ENCODE data around the gene PTPN6.
A peak's percentile ranks its signal among the peaks of the same experiment; 100 is the strongest.

Gene PTPN6

GRCh38 chr12:7001921-7002591 is 50.9 kb downstream of the PTPN6 start:
- Mint-ChIP-seq H3K27ac (peak overlapping the region; percentile 94), H3K36me3 (ENCODE audit: low read depth) (peaks cover 35% of the 10 kb centered on the region), H3K4me1 (peaks cover 3% of the 10 kb centered on the region), H3K27me3 (ENCODE audit: low read depth, poor library complexity) (no peaks in the 10 kb centered on the region), H3K4me3 (no peak overlapping the region), H3K9me3 (no peaks in the 10 kb centered on the region)
- DNase-seq = no peak
- TF ChIP-seq CTCF (IDR thresholded peaks at IDR 0.05) = no peak

GRCh38 chr12:7004287-7004803 is 53.2 kb downstream of the PTPN6 start:
- Mint-ChIP-seq H3K27me3 (ENCODE audit: low read depth, poor library complexity) (no peaks in the 10 kb centered on the region), H3K4me3 (no peak overlapping the region), H3K4me1 (peaks cover 3% of the 10 kb centered on the region), H3K27ac (no peak overlapping the region), H3K9me3 (no peaks in the 10 kb centered on the region), H3K36me3 (ENCODE audit: low read depth) (peaks cover 34% of the 10 kb centered on the region)
- no peak for TF ChIP-seq CTCF (IDR thresholded peaks at IDR 0.05)
- no peak for DNase-seq

GRCh38 chr12:7004840-7005239 is 53.7 kb downstream of the PTPN6 start:
- DNase-seq = no peak
- TF ChIP-seq CTCF (IDR thresholded peaks at IDR 0.05) = no peak
- Mint-ChIP-seq H3K36me3 (ENCODE audit: low read depth) (peaks cover 37% of the 10 kb centered on the region), H3K27ac (no peak overlapping the region), H3K4me3 (no peak overlapping the region), H3K27me3 (ENCODE audit: low read depth, poor library complexity) (no peaks in the 10 kb centered on the region), H3K4me1 (peaks cover 3% of the 10 kb centered on the region), H3K9me3 (no peaks in the 10 kb centered on the region)

GRCh38 chr12:7005311-7005710 is 54.2 kb downstream of the PTPN6 start:
- Mint-ChIP-seq H3K27ac (no peak overlapping the region), H3K27me3 (ENCODE audit: low read depth, poor library complexity) (no peaks in the 10 kb centered on the region), H3K4me3 (no peak overlapping the region), H3K9me3 (no peaks in the 10 kb centered on the region), H3K4me1 (peaks cover 3% of the 10 kb centered on the region), H3K36me3 (ENCODE audit: low read depth) (peaks cover 42% of the 10 kb centered on the region)
- DNase-seq = no peak
- TF ChIP-seq CTCF (IDR thresholded peaks at IDR 0.05) = no peak

GRCh38 chr12:7006639-7007038 is 55.5 kb downstream of the PTPN6 start:
- peaks cover under 1% of the 10 kb centered on the region for H3K4me1 Mint-ChIP-seq
- no peak for TF ChIP-seq CTCF (IDR thresholded peaks at IDR 0.05)
- no peak overlapping the region for H3K4me3 Mint-ChIP-seq
- DNase-seq = no peak
- H3K27me3 Mint-ChIP-seq (ENCODE audit: low read depth, poor library complexity) = no peaks in the 10 kb centered on the region
- no peak overlapping the region for H3K27ac Mint-ChIP-seq
- no peaks in the 10 kb centered on the region for H3K9me3 Mint-ChIP-seq
- H3K36me3 Mint-ChIP-seq (ENCODE audit: low read depth) = peaks cover 43% of the 10 kb centered on the region

- TF ChIP-seq CTCF (IDR thresholded peaks at IDR 0.05) = no peak
- no peaks in the 10 kb centered on the region for H3K9me3 Mint-ChIP-seq
- DNase-seq = no peak
- peaks cover 48% of the 10 kb centered on the region for H3K36me3 Mint-ChIP-seq (ENCODE audit: low read depth)
- H3K27me3 Mint-ChIP-seq (ENCODE audit: low read depth, poor library complexity) = peaks cover 5% of the 10 kb centered on the region
- H3K27ac Mint-ChIP-seq = no peak overlapping the region
- no peaks in the 10 kb centered on the region for H3K4me1 Mint-ChIP-seq
- no peak overlapping the region for H3K4me3 Mint-ChIP-seq
These were observed 57.7 kb downstream of the PTPN6 start for GRCh38 chr12:7008864-7009263.
